ENCODE measurements around the gene GRIN2A. TPM values are rescaled to one million over a fixed set of nuclear protein-coding genes. Genes with fewer than 3 reads are reported as not detected.

The GRIN2A gene
- total RNA-seq, 1 donor from 2014 or later, result not detected

DNA sequence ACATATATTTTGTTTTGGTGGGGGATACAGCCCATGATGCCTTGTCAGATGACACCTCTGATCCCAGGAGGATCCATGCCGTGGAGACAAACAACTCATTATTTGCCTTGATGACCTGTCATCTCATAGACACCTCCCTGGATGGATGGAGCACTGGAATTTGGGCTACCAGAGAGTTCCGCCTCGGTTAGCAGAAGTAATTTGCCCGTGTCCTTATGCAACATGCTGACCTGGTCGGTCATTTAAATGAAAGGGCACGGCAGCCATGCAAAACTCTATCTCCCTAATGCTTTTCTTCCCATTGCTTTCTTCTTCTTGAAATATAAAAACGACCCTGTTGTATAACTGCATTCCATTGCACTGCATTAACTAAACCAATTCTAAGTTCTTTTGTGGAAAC lies 145.3 kb downstream of the GRIN2A start:
- intact Hi-C loops (cut with micrococcal nuclease), result no loop called here

DNA sequence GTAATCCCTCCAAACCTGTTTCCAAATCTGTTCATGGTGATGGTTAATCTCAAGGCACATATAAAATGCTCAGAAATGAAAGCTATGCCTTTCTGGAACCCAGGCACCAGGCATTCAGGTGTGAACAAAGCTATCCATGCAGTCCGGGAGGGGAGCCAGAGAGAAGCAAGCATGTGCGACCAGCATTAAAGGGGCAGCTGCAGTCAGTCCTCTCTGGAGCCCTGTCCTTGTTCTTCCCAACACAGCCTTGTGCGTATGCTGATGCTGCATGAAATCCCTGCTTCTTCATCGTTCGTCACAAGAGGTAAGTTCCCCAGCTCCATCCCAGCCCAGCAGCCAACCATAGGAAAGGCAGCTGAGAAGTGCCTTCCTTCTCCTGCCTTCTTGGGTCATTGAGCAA lies 148.7 kb downstream of the GRIN2A start:
- intact Hi-C loops (cut with micrococcal nuclease), result no loop called here

DNA sequence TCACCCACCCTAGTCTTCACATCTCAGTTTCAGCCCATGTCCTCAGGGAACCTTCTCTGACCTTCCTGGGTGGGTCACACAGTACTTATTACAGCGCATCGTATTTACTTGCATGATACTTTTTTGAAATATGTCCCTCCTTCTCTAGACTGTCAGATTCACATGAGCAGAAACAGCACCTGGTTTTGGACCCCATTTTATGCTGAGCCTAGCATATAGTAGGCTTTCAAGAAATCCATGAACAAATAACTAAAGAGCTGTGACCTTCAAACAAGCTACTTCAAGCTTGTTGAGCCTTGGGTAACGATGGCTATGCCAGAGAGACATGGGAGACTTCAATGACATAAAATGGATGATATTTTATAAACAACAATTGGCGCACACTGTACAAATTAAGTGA lies 150.3 kb downstream of the GRIN2A start:
- intact Hi-C loops (cut with micrococcal nuclease), result no loop called here

DNA sequence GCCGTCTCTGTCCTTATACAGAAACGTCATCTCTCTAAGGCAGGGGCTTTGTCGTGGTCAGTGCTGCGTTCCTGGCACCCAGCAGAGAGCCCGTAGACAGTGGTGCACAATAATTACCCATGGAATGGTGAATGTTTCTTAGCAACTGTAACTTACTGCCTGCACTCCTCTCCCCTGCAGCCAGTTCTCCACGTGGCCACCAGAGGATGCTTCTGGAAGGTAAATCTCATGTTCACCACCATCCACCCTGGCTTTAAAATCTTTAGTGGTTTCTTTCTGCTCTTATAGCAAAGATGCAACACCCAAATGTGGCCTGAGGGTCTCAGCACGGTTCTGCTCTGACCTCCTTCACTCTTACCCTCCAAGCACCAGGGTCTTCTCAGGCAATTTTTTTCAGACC lies 150.8 kb downstream of the GRIN2A start:
- intact Hi-C loops (cut with micrococcal nuclease), result no loop called here

DNA sequence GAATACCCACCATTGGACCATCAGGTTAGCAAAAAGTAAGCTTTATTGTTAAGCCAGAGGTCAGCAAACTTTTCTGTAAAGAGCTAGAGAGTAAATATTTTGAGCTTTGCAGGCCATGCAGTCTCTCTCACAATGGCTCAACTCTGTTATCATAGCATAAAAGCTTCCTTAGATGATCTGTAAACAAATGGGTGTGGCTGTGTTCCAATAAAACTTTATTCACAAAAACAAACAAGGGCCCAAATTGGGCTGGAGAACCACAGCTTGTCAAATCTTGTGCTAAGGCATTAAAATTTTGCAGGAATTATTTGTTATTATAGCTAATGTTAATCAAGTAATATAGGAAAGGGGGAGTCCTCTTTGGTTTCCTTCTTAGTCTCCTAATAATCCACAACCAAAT lies 153.6 kb downstream of the GRIN2A start:
- intact Hi-C loops (cut with micrococcal nuclease), result no loop called here

DNA sequence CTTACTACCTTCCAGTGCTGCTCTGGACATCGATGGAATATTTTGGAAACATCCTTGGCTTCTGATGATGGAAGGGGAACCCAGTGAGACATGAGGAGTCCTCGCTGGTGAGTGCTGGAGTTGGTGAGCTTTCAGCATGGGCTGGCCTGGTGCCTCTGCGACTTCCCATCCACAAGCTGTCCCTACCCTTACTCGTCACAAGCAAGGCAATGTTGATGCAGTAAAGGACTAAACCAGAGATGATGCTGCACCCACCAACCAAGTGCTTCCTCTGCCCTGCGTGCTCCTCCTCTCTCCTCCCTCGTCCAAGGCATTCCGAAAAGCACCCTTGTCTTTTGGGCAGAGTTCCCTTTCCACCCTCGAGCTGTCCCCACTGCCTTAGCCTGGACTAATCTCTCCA lies 154.7 kb downstream of the GRIN2A start:
- intact Hi-C loops (cut with micrococcal nuclease), result no loop called here

DNA sequence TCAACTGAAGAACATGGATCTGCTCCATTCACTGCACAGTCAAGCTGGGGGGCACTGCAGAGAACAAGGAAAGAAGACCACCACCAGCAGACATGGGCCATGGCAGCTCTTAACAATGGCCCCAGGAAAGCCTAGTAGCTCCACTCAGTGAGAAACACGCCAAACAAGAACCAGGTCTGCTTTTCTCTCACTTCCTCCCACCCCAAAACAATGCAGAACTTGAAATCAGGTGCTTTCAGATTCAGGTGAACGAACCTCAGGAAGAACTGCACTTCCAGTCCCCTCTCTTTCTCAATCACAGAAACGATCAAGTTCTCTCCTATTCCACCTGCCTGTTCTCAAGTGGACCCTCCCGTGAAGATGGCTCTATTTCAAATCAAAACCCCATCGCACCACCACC lies 155.6 kb downstream of the GRIN2A start:
- intact Hi-C loops (cut with micrococcal nuclease), result no loop called here

DNA sequence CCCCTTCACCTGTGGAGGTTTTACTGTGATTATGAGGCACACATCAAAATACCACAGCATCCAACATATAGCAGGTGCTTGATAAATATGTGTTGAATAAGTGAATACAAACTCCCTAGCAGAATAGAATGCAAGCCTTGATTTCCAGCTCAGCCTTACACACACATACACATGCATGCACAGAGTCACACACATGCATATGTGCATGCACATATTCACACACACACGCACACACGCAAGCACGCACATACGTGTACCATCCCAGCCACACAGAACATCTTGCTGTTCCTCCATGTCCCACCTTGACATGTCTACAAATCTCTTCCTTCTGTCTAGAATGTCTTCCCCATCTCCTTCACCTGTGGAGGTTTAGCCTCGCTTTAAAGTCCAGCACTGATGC lies 160.1 kb downstream of the GRIN2A start:
- intact Hi-C loops (cut with micrococcal nuclease), result no loop called here

DNA sequence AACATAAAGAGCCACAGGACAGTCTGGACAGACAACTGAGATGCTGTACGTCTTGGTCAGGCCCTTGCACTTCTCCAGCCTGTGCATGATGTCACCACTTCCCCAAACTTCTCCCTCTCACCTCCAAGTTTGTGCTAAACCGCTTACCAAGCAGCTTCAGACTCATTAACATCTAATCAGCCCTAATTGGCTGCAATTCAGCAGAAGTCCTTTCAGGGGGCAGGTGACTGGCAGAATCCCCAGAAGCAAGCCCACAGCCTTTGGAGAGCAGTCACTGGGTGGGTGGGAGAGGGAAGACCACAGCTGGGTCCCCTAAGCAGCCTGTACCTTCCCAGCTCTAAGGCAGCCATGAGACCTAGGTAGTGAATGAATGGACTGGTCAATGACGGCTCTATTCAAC lies 161.4 kb downstream of the GRIN2A start:
- intact Hi-C loops (cut with micrococcal nuclease), result no loop called here

DNA sequence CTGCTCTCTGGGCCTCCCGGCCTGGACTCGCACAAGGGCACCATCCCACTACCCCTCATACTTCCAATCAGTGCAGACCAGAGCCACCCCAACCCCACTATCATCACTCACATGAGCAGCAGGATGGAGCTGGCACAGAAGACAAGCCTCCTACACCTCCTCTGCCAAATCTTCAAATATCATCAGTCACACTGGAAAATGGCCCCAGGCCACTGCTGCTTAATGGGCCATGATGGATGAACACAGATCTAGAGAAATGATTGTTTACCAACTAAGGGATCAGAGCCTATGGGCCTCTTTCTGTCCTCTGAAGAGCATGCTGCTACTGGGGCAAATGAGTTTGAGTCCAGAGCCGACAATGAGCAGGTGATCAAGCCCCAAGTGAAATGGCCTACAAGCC lies 165.5 kb downstream of the GRIN2A start:
- intact Hi-C loops (cut with micrococcal nuclease), result no loop called here

DNA sequence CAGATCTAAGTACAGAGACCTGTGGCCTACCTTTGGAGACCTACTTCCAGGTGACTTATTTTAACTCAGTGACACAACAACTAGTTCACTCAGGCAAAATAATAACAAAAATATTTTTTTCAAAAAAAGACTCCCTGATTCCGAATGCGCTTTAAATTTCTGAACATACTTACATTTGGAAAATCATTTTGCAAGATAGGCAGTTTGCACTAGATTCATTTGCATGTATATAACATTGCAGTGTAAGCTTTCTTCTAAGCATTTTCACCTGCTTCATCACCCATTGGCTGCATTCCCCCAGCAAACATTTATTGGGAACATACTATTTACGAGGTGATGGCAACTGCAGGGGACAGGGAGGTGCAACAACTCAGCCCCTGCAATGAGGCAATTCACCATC lies 166.8 kb downstream of the GRIN2A start:
- intact Hi-C loops (cut with micrococcal nuclease), result no loop called here

DNA sequence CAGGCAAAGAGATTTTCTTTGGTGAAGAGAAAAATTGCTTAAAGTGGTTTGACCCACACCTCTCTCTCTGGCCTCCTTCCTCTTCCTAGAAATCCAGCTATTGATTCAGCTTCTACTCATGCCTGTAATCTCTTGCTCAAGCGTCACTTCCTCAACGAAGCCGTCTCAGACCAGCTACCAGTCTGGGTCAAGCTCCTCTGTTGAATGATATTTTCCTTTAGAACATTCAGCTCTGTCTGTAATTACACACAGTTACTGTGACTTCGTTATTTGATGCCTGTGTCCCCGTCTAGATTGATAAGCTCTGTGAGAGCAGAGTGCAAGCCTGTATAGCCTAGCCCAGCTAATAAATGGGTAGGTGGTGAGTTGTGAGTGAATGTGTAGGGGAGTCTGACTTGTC lies 168.5 kb downstream of the GRIN2A start:
- intact Hi-C loops (cut with micrococcal nuclease), result no loop called here

DNA sequence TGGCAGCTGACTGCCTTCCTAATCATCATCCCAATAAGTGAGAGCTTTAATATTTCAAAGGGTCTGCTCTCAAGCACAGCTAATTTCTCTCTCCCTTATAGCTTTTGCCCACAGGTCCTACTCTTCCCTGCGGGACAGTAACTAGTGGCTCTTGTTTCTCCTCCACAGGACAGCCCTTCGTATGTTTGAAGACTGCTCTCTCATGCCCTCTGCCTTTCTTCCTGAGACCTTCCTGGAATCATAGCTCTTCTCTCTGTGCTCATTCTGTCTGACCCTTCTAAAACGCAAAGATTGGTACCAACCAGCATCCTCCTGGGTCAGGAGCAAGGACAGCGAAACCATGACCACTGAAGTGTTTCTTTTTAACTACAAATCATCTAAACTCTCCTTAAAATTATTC lies 168.9 kb downstream of the GRIN2A start:
- intact Hi-C loops (cut with micrococcal nuclease), result no loop called here

DNA sequence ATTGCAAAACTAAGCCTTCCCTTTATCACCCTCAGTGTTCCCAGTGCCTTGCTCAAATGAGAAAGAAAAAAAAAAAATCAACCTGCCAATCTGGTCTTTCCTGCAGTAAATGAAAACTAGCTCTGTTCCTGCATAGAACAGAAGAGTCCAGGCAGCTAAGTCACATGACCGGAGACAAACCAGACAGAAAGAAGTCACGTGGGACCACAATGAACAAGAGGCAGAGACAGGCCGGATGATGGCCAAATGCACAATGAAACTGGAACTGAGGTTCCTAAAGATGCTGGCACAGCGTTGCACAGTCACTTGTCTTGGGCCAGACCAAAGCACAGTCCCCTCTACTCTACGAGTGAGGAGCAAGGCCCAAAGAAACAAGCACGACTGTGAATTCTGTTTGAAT lies 172.5 kb downstream of the GRIN2A start:
- intact Hi-C loops (cut with micrococcal nuclease), result no loop called here

DNA sequence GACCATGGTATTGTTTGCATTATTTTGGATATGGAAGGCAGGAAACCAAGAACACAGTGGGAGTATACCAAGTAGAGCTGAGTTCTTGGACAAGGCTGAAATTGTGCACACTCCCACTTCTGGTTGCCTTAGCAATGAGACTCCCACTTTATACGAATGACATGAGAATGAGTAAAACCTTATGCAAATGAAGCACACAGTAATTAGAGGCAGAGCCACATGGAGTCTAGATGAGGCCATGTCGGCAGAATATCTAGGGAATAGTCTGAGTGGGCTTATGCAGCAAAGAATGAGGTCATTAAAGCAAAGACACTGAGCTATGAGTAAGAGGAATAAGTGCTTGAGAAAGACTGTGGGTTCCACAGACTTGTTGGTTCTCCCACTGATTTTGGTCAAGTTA lies 178.7 kb downstream of the GRIN2A start:
- intact Hi-C loops (cut with micrococcal nuclease), result no loop called here

DNA sequence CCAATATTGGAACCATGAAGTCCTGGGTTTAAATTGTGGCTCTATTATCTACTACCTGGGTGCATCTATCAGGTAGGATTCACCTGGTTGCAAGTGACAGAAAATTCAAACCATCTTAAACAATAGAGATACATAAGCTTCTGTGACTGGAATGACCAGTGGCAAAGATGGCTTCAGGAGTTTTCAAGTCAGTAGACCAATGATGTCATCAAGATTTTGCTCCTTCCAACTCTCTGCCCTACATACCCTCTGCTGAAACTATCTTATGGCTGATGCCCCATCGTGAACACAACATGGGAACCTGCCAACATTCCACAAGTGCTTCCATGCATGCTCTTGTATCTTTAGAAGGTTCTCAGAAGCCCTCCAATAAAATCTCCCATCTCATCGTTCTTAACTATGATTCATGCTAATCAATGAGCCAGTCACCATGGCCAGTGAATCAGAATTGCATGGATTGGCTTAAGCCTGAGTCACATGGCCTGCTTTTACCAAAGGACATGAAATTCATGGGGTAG lies 180.9 kb downstream of the GRIN2A start:
- intact Hi-C loops (cut with micrococcal nuclease), result no loop called here

DNA sequence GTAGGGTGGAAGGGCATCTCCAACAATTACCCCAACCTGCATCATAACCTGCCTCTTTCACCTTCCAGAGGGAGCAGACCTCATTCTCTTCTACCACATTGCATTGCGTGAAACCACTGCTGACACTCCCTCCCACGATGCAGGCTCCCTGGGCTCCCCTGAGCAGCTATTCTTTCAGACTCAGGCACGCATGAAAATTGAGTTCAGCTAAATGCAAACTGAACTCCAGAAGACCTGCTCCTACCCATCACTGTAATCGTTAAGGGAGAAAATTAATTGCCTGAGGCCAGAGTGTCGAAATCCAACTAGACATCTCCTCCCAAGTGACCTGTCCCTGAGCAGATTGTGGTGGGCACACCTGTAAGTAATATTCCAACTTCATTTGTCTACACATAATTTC lies 186.0 kb downstream of the GRIN2A start:
- intact Hi-C loops (cut with micrococcal nuclease), result no loop called here

DNA sequence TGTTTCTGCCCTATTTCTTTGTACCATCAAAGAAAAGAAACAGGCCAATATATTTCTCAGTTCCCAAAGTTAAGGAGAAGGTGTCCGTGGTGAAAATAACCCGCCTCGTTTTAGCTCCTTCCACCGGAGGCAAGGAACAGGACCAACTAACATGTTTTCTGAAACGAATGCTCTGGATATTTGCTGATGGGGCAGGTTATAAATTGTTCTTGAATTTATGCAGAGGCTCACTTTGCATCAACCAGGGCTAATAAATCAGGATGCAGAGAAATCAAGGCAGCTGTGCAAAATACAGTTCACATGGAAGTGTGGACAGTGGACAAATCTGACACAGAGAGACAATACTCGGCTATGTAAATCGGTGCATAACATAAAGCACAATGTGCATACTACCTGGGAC lies 189.8 kb downstream of the GRIN2A start:
- intact Hi-C loops (cut with micrococcal nuclease), result no loop called here

DNA sequence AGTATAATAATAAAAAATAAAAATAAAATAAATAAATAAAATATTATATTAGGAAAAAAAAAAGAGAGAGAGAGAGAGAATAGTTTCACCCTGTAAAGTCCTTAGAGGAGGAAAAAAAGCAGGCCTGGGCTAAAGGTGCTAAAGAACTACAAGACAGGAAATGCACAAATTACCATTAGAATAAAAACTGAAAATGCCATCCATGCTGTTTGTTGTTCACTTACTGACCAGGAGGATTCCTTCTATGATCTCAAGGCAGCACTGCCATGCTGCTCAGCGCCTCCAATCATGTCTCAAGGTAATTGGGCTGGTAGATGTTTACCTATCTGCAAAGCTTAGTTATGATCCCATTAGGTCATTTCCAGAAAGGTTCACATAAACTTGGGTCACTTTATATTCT lies 201.2 kb downstream of the GRIN2A start:
- intact Hi-C loops (cut with micrococcal nuclease), result no loop called here

DNA sequence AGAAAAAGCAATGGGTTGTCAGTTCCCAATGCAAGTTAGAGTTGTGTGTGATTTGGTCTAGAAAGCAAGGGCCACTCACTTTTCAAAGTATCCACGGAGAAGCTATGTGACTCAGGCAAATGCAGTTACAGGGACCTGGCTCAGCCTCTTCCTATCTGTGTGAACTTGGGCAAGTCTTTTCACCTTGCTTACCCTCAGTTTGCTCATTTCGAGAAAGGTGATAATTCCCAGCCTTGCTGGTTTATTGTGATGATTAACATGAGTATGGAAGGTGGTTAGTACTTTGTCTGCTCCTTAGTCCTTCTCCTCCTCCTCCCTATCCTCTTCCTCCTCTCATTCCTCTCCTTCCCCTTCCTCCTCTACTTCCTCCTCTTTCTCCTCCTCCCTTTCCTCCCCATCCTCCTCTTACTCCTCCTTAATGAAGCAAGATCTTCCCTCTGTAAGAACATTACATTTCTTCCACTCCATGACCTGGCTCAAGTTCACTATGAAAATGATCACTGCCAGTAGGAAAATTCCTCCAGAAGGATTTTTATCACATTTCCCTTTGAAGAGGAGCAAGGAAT lies 204.0 kb downstream of the GRIN2A start:
- intact Hi-C loops (cut with micrococcal nuclease), result no loop called here

DNA sequence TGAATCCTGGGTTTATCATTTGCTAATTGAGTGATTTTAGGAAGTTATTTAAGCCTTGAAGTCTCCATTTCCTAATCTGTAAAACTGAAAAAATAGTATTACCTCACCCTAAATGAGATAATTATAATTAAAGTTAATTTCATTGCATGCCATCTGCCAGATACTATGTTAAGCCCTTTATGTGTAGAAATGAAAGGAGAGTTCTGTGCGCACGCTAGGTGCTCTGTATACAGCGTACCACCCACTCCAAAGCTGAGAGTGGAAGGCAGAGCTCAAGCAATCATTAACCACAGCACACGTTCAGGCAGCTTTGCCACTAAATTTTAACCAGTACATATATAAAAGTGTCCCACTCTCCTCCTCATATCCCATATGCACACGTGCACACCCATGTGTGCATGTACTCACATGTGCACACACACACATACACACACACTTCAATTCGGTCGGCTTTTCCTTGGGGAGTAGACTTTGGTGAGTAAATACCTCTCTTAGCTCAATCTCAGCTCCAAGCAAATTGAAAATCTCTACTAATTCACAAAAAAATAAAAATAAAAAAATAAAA lies 204.8 kb downstream of the GRIN2A start:
- intact Hi-C loops (cut with micrococcal nuclease), result no loop called here

DNA sequence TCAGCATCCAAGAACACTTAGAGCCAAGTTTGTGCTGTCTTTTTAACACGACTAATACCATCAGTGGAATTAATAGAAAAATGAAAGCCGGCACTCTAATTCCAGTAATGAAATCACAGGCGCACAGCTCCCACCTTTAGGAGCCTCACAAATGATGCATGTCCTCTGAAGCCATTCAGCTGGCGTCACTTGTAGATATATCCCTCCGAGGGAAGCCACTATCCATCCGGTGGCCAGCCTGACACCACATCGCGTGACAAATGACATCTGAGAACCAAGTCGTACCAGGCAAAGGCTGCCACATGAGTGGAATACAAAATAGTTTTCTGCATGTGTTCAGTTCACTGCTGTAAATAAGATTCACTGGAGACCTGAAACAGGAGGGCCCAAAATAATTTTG lies 205.6 kb downstream of the GRIN2A start:
- intact Hi-C loops (cut with micrococcal nuclease), result no loop called here

DNA sequence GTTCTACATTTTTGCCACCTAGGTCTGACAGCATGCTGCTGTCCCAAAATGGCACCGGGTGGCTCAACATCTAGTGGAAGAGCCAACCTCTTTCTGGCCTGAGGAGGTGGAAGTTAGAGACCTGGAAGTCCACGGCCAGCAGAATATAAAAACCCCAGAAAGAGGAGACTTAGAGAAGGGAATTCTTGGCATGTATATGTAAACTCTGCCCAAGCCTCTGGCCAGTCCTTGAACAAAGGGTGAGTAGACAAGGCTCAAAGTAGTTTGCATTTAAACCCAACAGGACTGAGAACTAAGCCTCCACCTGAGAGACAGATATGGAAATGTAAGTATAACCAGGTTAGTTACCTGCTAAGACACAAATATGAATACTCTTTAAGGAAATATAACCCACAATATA lies 210.3 kb downstream of the GRIN2A start:
- intact Hi-C loops (cut with micrococcal nuclease), result no loop called here

DNA sequence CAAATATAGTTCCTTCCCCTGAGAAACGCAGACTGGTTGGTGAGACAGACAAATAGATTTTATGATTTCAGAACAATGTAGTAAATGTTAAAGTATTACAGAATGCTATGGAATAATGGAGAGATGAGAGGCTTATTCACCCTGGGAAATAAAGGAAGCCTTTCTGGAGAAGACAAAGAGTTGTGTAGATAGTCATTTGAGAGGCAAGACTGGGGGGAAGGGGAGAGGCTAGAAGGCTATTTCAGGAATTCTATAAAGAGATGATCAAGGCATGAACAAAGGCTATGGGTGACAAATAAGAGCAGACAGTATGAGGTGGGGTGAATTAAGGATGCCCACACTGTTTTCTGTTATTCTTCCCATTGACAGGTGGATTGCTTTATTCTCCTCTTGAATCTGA lies 211.4 kb downstream of the GRIN2A start:
- intact Hi-C loops (cut with micrococcal nuclease), result no loop called here
